PFSK-1 (cell line): Measurements from ENCODE around the gene SPNS1.

Experiments
- FOXP2 ChIP-seq: optimal IDR thresholded peaks from 2 replicates; pipeline ENCODE3; 2011; ENCODE audit warnings: borderline replicate concordance, control low read depth, inconsistent platforms; ENCODE audit not compliant: insufficient read depth; ENCODE audit errors: extremely low read length, extremely low read depth
- POLR2AphosphoS5 ChIP-seq: IDR thresholded peaks from 2 replicates; pipeline ENCODE4 v1.6.1; 2012; ENCODE audit warnings: low read depth, mild to moderate bottlenecking, control low read depth, low read length, moderate library complexity
- REST ChIP-seq, 2 experiments: IDR thresholded peaks; 2 replicates each; pipeline versions ENCODE4 v1.6.1 to v1.8.0; 2011 to 2012; ENCODE audit warnings: low read depth in 2 of 2, low read length in 2 of 2, control low read depth in 1 of 2, inconsistent platforms in 1 of 2, mild to moderate bottlenecking in 1 of 2, moderate library complexity in 1 of 2; ENCODE audit not compliant: insufficient read depth in 1 of 2
- SIN3A ChIP-seq: IDR thresholded peaks from 2 replicates; pipeline ENCODE4 v1.6.1; 2012; ENCODE audit warnings: mild to moderate bottlenecking, low read length, moderate library complexity, borderline replicate concordance; ENCODE audit not compliant: insufficient read depth
- TAF1 ChIP-seq: IDR thresholded peaks from 2 replicates; pipeline ENCODE4 v1.6.1; 2012; ENCODE audit warnings: low read length, control low read depth, borderline replicate concordance; ENCODE audit not compliant: insufficient read depth

SPNS1 gene

GRCh38 chr16:28958836-28959235 is 15.7 kb upstream of the SPNS1 start:
- TF ChIP-seq REST (IDR thresholded peaks at IDR 0.05; ENCODE audit: insufficient read depth in 1 of 2, low read depth in 2 of 2, low read length in 2 of 2), result no peak

- TF ChIP-seq POLR2AphosphoS5, result 0 out of 2 replicates have a peak, but pooled peaks have one; percentile 30
- TF ChIP-seq TAF1, result no peak
- no peak for TF ChIP-seq FOXP2
- TF ChIP-seq SIN3A, result no peak
These were observed 10.5 kb upstream of the SPNS1 start for GRCh38 chr16:28964072-28964471.

GRCh38 chr16:28964496-28964895 is 10.1 kb upstream of the SPNS1 start:
- TF ChIP-seq SIN3A (no peak), FOXP2 (no peak), TAF1 (no peak)

GRCh38 chr16:28967156-28967555 is 7.4 kb upstream of the SPNS1 start:
- TF ChIP-seq SIN3A (no peak), POLR2AphosphoS5 (no peak)

- TF ChIP-seq FOXP2, result no peak
- no peak for TF ChIP-seq SIN3A
- TF ChIP-seq REST (IDR thresholded peaks at IDR 0.05; ENCODE audit: insufficient read depth in 1 of 2, low read depth in 2 of 2, low read length in 2 of 2), result no peak
- TF ChIP-seq POLR2AphosphoS5, result no peak
- no peak for TF ChIP-seq TAF1
These were observed 556 bp upstream of the SPNS1 start for GRCh38 chr16:28974007-28974436.

GRCh38 chr16:28975158-28975599 is 601 bp downstream of the SPNS1 start:
- TF ChIP-seq REST (IDR thresholded peaks at IDR 0.05; ENCODE audit: insufficient read depth in 1 of 2, low read depth in 2 of 2, low read length in 2 of 2), result no peak
- TF ChIP-seq POLR2AphosphoS5, result no peak
- TF ChIP-seq FOXP2, result no peak
- TF ChIP-seq SIN3A, result no peak
- TF ChIP-seq TAF1, result no peak
